Osteocyte (in vitro differentiated cells): Measurements from ENCODE around the gene NRAS. TPM values are rescaled to one million over a fixed set of nuclear protein-coding genes. Genes with fewer than 3 reads are reported as not detected.

Experiments
- DNase-seq: peaks from one replicate; pipeline ENCODE4 v3.0.0; 2021; ENCODE audit warnings: mixed read lengths; ENCODE audit not compliant: unreplicated experiment; ENCODE audit errors: extremely low spot score
- H3K27ac Mint-ChIP-seq: one replicate; pipeline ENCODE4 v1.8.0; 2021; ENCODE audit warnings: mild to moderate bottlenecking, mixed read lengths; ENCODE audit not compliant: unreplicated experiment
- H3K27me3 Mint-ChIP-seq: one replicate; pipeline ENCODE4 v1.8.0; 2021; ENCODE audit warnings: mixed read lengths; ENCODE audit not compliant: unreplicated experiment
- H3K36me3 Mint-ChIP-seq: one replicate; pipeline ENCODE4 v1.8.0; 2021; ENCODE audit warnings: mixed read lengths; ENCODE audit not compliant: unreplicated experiment
- H3K4me1 Mint-ChIP-seq: one replicate; pipeline ENCODE4 v1.8.0; 2021; ENCODE audit warnings: mixed read lengths; ENCODE audit not compliant: unreplicated experiment
- H3K4me3 Mint-ChIP-seq: one replicate; pipeline ENCODE4 v1.8.0; 2021; ENCODE audit warnings: mild to moderate bottlenecking, moderate library complexity, mixed read lengths; ENCODE audit not compliant: unreplicated experiment
- H3K9me3 Mint-ChIP-seq: one replicate; pipeline ENCODE4 v1.8.0; 2021; ENCODE audit warnings: mixed read lengths; ENCODE audit not compliant: unreplicated experiment
- total RNA-seq: library from RNA; stranded (reverse); gene quantifications from 2 replicates; pipeline ENCODE4 v1.2.1, GENCODE V29; 2021
- TF ChIP-seq, protein P1 (sequence below): fragments of 200-600 bp; sonication (generic); IDR thresholded peaks from 2 replicates; pipeline ENCODE4 v1.5.0; 2021; ENCODE audit warnings: antibody characterized with exemption, mild to moderate bottlenecking, moderate library complexity

Gene NRAS
- total RNA-seq, 1 donor from 2014 or later, result 35.9 TPM

DNA sequence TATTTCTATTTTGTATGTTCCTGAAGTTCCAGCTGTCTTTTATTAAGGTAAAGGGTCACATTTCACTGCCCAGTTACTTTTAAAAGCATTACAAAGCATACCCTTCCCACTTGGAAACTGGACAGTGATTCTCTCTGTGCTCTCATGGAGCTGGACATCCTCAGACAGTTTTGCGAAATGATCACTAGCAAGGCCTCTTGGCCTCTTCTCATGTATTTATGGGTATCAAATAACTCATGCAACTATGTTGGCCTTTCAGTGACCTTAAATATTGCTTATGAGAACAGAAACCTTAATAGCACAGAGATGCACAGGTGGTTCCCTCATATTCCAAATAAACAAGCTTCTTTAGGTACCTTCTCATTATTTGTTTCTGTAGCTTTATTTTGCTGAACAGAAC lies 13.3 kb downstream of the NRAS start:
- Mint-ChIP-seq H3K27ac (no peak overlapping the region), H3K9me3 (no peaks in the 10 kb centered on the region), H3K4me3 (no peak overlapping the region), H3K36me3 (peaks cover 34% of the 10 kb centered on the region), H3K4me1 (peaks cover 2% of the 10 kb centered on the region), H3K27me3 (peaks cover 4% of the 10 kb centered on the region)
- no peak for DNase-seq
- TF ChIP-seq, protein P1, sequence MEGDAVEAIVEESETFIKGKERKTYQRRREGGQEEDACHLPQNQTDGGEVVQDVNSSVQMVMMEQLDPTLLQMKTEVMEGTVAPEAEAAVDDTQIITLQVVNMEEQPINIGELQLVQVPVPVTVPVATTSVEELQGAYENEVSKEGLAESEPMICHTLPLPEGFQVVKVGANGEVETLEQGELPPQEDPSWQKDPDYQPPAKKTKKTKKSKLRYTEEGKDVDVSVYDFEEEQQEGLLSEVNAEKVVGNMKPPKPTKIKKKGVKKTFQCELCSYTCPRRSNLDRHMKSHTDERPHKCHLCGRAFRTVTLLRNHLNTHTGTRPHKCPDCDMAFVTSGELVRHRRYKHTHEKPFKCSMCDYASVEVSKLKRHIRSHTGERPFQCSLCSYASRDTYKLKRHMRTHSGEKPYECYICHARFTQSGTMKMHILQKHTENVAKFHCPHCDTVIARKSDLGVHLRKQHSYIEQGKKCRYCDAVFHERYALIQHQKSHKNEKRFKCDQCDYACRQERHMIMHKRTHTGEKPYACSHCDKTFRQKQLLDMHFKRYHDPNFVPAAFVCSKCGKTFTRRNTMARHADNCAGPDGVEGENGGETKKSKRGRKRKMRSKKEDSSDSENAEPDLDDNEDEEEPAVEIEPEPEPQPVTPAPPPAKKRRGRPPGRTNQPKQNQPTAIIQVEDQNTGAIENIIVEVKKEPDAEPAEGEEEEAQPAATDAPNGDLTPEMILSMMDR, result no peak

DNA sequence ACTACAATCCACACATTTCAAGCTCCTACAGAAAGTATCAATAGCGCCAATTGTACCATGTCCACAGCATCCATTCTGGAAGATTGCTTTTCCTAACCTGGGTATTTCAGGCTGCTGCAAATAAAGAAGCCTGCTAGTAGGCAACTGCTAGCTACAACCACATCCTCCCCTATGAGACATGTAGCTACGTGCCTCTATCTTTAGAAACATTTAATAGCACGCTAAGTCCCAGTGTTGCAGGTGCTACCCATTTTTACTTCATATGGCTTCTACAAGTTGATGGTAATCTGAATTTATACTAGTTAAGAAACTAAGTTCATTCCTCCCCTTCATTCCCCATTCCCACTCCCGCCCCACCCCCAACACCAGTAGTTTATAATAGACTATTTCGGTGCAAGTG lies 13.8 kb downstream of the NRAS start:
- Mint-ChIP-seq H3K27me3 (peaks cover 4% of the 10 kb centered on the region), H3K4me3 (no peak overlapping the region), H3K4me1 (peaks cover 2% of the 10 kb centered on the region), H3K36me3 (peaks cover 29% of the 10 kb centered on the region), H3K27ac (no peak overlapping the region), H3K9me3 (no peaks in the 10 kb centered on the region)
- no peak for DNase-seq
- TF ChIP-seq, protein P1, result no peak

DNA sequence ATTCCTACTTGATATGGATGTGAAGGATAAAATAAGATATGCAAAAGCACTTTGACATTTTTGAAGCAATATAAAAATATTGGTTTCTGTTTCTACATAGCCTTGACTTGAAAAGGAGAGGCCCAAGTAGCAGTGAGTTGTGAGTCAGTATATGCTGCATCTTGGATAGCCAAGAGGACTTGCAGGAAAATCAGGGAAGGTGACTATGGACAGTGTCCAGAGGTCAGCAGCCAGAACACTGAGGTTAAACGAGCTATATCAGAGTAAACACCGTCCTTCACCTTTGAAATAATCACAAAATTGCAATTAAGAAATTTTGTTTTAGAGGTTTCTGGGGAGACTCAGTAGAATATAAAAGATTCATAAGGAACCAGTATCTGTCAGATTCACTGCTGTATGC lies 14.6 kb downstream of the NRAS start:
- DNase-seq, result no peak
- Mint-ChIP-seq H3K27me3 (peaks cover 6% of the 10 kb centered on the region), H3K4me3 (no peak overlapping the region), H3K36me3 (peaks cover 21% of the 10 kb centered on the region), H3K27ac (no peak overlapping the region), H3K9me3 (no peaks in the 10 kb centered on the region), H3K4me1 (peaks cover 2% of the 10 kb centered on the region)
- TF ChIP-seq, protein P1, result no peak

DNA sequence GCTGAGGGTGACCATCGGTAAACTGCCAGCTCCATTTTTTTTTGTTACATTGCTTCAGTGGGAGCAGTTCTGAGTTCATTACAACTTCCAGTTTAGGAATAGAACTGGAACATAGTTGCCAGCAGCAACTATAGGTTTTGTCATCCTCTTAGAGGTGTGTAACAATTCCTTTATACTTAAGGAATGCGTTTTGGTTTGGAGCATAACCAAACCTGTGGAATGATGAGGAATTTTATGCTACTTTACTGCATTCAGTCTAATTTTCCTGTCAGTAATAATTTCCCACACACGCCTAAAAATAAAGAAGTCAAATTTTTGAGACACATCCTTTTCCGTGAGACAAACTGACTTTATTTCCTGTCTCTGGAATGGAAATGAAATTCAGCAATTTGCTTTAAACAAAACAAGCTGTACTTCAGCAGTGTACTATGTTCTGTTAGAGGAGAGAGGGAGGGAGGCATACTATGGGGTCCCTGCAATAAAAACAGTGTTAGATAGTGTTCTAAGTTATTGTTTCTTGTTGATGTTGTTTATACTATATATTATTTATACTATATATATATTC lies 16.5 kb downstream of the NRAS start:
- no peak overlapping the region for H3K27ac Mint-ChIP-seq
- H3K27me3 Mint-ChIP-seq, result peaks cover 16% of the 10 kb centered on the region
- TF ChIP-seq, protein P1, result no peak
- no peaks in the 10 kb centered on the region for H3K9me3 Mint-ChIP-seq
- peaks cover 2% of the 10 kb centered on the region for H3K4me1 Mint-ChIP-seq
- DNase-seq, result no peak
- peaks cover 7% of the 10 kb centered on the region for H3K36me3 Mint-ChIP-seq
- H3K4me3 Mint-ChIP-seq, result no peak overlapping the region

DNA sequence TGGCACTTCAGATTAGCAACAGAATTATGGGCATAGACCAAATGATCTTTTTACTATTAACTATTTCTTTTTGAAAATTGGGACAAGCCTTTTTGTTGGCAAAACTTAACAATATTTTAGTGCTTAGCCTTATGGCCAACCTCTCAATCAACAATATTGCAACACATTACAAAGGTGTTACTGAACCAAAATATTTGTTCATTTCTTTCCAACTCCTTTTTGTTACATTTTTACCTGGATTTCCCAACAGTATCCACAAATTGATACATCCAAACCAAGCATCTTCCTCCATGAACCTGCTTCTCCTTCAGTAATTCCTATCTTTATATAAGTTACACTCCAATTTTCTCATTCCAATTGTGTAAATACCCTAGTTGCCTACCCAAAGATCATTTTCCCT lies 19.8 kb downstream of the NRAS start:
- H3K9me3 Mint-ChIP-seq, result no peaks in the 10 kb centered on the region
- H3K4me3 Mint-ChIP-seq, result no peak overlapping the region
- peaks cover 2% of the 10 kb centered on the region for H3K4me1 Mint-ChIP-seq
- peaks cover 23% of the 10 kb centered on the region for H3K27me3 Mint-ChIP-seq
- no peak for DNase-seq
- no peaks in the 10 kb centered on the region for H3K36me3 Mint-ChIP-seq
- TF ChIP-seq, protein P1, result no peak
- no peak overlapping the region for H3K27ac Mint-ChIP-seq
